Tibial nerve (tissue), 3 donors: Measurements from ENCODE around the gene CYP2D6.

ENCODE experiments used
- POLR2A ChIP-seq, 2 donors: fragments of 450-650 bp; IDR thresholded peaks; one replicate each; pipeline ENCODE4 v1.6.1; 2017; ENCODE audit warnings: antibody characterized with exemption in 2 of 2, mild to moderate bottlenecking in 2 of 2, moderate library complexity in 2 of 2
- TF ChIP-seq, protein P1 (sequence below), 5 experiments: fragments of 200-600 bp in 3 of 5; fragments of 450-650 bp in 2 of 5; sonication (generic) in 3 of 5; IDR thresholded peaks; one replicate each; pipeline ENCODE4 v1.5.1; 2016 to 2019; ENCODE audit warnings: antibody characterized with exemption in 5 of 5, mild to moderate bottlenecking in 3 of 5, moderate library complexity in 2 of 5

DNA sequence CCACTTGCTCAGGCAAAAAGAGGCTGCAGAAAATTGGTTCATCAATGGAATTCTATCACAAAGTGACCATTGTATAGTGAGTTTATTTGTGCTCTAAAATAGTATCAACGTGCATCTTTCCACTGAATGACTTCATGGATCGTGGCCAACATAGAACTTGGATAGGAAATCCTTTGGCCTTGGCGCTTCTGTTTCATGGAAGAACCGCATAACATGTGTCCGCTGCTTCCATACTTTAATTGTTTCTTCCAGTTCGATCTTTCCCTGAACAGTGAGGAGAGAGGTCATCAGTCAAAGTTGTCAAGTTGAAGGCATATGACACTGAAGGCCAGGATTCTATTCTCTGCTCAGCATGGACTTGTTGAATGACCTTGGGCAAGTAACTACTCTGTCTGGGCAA, 44.6 kb downstream of the CYP2D6 start:
- TF ChIP-seq POLR2A (IDR thresholded peaks at IDR 0.05): no peak
- TF ChIP-seq, protein P1, sequence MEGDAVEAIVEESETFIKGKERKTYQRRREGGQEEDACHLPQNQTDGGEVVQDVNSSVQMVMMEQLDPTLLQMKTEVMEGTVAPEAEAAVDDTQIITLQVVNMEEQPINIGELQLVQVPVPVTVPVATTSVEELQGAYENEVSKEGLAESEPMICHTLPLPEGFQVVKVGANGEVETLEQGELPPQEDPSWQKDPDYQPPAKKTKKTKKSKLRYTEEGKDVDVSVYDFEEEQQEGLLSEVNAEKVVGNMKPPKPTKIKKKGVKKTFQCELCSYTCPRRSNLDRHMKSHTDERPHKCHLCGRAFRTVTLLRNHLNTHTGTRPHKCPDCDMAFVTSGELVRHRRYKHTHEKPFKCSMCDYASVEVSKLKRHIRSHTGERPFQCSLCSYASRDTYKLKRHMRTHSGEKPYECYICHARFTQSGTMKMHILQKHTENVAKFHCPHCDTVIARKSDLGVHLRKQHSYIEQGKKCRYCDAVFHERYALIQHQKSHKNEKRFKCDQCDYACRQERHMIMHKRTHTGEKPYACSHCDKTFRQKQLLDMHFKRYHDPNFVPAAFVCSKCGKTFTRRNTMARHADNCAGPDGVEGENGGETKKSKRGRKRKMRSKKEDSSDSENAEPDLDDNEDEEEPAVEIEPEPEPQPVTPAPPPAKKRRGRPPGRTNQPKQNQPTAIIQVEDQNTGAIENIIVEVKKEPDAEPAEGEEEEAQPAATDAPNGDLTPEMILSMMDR (IDR thresholded peaks at IDR 0.05): no peak
